ENCODE measurements around the gene MOB3A. TPM values are rescaled to one million over a fixed set of nuclear protein-coding genes. Genes with fewer than 3 reads are reported as not detected.
A peak's percentile ranks its signal among the peaks of the same experiment; 100 is the strongest.

The MOB3A gene
- total RNA-seq, 4 donors from 2014 or later: 18.7 to 74.2 (median 46.1) TPM

DNA sequence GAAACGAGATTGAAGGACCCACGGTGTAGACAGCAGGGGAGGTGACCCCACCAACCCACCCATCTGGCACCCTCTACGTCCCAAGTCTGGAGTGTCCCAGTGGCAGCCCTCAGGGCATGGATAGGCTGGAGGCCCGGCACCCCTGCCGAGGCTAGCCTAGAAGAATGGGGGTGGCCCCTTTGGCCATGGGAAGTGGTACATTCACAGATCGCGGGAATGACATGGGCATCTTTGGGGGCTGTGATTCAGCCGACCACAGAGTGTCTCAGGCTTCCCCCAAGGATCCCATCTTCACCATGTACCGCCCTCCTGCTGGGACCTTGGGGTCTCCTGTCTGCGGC lies 33.8 kb downstream of the MOB3A start:
- H3K36me3 ChIP-seq: no peaks in the 10 kb centered on the region
- 60% methylated on average over 10 of the region's 10 CpGs; no CpG with 5 or more reads in 1 of the 2 donors for WGBS, 2 donors (ENCODE audit: low coverage in 1 of 2)

DNA sequence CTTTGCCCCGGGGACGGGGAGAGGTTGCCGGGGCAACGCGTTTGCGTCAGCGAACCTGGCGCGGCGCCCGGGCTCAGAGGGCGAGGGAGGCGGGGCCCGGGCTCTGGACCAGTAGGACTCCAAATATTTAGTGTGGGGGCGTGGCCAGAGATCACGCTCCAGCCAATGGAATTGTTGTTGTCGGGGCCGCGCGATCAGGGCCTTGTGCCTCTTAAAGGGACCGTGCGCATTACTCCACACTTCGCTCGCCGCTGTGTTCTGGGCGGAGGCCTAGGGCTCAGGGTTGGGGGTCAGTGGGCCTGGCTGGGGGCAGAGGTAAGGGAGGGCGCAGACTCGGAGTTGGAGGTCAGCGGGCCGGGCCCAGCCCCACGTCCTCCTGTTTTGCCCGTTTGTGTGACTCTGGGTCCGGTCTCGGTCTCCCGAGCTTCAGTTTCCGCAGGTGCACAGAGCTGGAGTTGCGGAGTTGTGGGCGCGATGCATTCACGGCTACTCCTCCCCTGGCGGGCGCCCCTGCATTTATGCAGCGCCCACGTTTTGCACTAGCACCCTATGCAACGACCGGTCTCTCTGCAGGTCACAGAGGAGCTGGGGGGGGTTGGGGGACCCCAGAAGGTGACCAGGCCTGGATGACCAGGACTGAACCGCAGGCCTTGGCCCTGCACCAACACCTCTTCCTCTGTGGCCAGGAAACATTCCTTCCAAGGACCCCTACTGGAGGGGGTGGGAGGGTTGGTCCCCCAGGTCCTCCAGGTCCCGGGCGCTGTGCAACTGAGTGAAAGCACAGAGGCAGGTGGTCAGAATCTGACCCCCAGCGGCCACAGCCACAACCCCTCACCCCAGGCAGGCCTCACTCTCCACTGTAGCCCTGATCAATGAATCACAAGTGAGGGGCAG lies 34.4 kb downstream of the MOB3A start:
- no peaks in the 10 kb centered on the region for H3K36me3 ChIP-seq
- in situ Hi-C loops (cut with MboI; ENCODE audit: low pct_ligation_motif_present in 1 of 4, low pct_unique_long_range_greater_than_20kb in 1 of 4, low sequenced_read_pairs in 3 of 4) (no loop called here), intact Hi-C loops (cut with DNase I; ENCODE audit: low total_unique reads) (no loop called here)
- no peaks in the 10 kb centered on the region for H3K9me3 ChIP-seq
- H3K27ac ChIP-seq: peak overlapping the region; percentile 96 to 100 (median 98)
- DNase-seq: peak; percentile 100
- peak overlapping the region; percentile 55 to 78 (median 68) for H3K4me3 ChIP-seq
- TF ChIP-seq EP300 (IDR thresholded peaks at IDR 0.05; ENCODE audit: low read depth): no peak
- peak; percentile 82 for TF ChIP-seq POLR2A (IDR thresholded peaks at IDR 0.05)
- TF ChIP-seq POLR2AphosphoS5 (IDR thresholded peaks at IDR 0.05): peak; percentile 82 to 92 (median 87)
- TF ChIP-seq, protein P1, sequence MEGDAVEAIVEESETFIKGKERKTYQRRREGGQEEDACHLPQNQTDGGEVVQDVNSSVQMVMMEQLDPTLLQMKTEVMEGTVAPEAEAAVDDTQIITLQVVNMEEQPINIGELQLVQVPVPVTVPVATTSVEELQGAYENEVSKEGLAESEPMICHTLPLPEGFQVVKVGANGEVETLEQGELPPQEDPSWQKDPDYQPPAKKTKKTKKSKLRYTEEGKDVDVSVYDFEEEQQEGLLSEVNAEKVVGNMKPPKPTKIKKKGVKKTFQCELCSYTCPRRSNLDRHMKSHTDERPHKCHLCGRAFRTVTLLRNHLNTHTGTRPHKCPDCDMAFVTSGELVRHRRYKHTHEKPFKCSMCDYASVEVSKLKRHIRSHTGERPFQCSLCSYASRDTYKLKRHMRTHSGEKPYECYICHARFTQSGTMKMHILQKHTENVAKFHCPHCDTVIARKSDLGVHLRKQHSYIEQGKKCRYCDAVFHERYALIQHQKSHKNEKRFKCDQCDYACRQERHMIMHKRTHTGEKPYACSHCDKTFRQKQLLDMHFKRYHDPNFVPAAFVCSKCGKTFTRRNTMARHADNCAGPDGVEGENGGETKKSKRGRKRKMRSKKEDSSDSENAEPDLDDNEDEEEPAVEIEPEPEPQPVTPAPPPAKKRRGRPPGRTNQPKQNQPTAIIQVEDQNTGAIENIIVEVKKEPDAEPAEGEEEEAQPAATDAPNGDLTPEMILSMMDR (IDR thresholded peaks at IDR 0.05): peak in 1 of 5 experiments; percentile 12
- H3K27me3 ChIP-seq: no peaks in the 10 kb centered on the region
- WGBS, 2 donors (ENCODE audit: low coverage in 1 of 2): 1% methylated on average over 33 of the region's 50 CpGs; no CpG with 5 or more reads in 1 of the 2 donors
- H3K4me1 ChIP-seq: peaks cover 27 to 79% (median 47%) of the 10 kb centered on the region in 4 donors

More for the DNA sequence above, 33.8 kb downstream of the MOB3A start:
- in situ Hi-C loops (cut with MboI; ENCODE audit: low pct_ligation_motif_present in 1 of 4, low pct_unique_long_range_greater_than_20kb in 1 of 4, low sequenced_read_pairs in 3 of 4): no loop called here
- TF ChIP-seq POLR2AphosphoS5 (IDR thresholded peaks at IDR 0.05): no peak
- TF ChIP-seq, protein P1 (IDR thresholded peaks at IDR 0.05): no peak
- no peak for TF ChIP-seq POLR2A (IDR thresholded peaks at IDR 0.05)
- no peak for TF ChIP-seq EP300 (IDR thresholded peaks at IDR 0.05; ENCODE audit: low read depth)
- DNase-seq: no peak
- intact Hi-C loops (cut with DNase I; ENCODE audit: low total_unique reads): no loop called here
- Histone ChIP-seq H3K27me3 (no peaks in the 10 kb centered on the region), H3K27ac (peak overlapping the region; percentile 96 to 100 (median 98)), H3K4me1 (peaks cover 24 to 78% (median 44%) of the 10 kb centered on the region in 4 donors), H3K9me3 (no peaks in the 10 kb centered on the region), H3K4me3 (peak overlapping the region in 2 of 4 donors; percentile 77 to 78)

DNA sequence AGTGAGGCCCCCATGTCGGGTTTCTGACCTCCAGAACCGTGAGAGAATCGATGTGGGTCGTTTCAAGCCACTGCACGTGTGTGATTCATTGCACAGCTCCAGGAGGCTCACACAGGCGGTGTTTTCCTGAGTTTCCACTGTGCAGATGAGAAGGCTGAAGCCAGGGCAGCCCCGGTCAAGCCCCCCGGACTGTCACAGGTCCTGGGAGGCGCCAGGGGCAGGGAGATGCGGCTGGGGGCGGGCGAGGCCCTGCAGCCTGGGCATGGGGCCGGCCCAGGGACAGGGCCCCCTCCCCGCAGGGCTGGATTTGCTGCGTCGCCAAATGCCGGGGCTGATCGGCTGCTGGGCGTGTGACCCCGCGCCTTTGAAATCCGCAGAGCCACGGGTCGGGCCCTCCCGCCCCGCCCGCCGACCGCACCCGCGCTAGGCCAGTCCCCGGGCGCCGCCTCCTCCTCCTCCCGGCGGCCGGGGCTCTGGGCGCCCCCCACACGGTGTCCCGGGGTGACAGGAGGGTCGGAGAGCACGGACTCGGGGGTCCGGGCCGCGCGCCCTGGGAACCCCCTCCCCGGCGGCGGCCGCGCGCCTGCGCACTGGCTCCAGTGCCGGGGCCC lies 35.1 kb downstream of the MOB3A start:
- peak overlapping the region; percentile 96 to 100 (median 98) for H3K27ac ChIP-seq
- 0% methylated on average over 33 of the region's 55 CpGs; no CpG with 5 or more reads in 1 of the 2 donors for WGBS, 2 donors (ENCODE audit: low coverage in 1 of 2)
- H3K4me1 ChIP-seq: peaks cover 31 to 82% (median 50%) of the 10 kb centered on the region in 4 donors

More for the DNA sequence above, 35.1 kb downstream of the MOB3A start:
- TF ChIP-seq POLR2AphosphoS5 (IDR thresholded peaks at IDR 0.05): peak in 2 of 3 donors; percentile 80 to 87
- TF ChIP-seq, protein P1 (IDR thresholded peaks at IDR 0.05): no peak
- TF ChIP-seq POLR2A (IDR thresholded peaks at IDR 0.05): peak; percentile 70
- TF ChIP-seq EP300 (IDR thresholded peaks at IDR 0.05; ENCODE audit: low read depth): peak; percentile 21
- no peaks in the 10 kb centered on the region for H3K27me3 ChIP-seq
- DNase-seq: peak; percentile 79
- H3K4me3 ChIP-seq: peak overlapping the region; percentile 49 to 78 (median 66)
- H3K36me3 ChIP-seq: no peaks in the 10 kb centered on the region
- in situ Hi-C loops (cut with MboI; ENCODE audit: low pct_ligation_motif_present in 1 of 4, low pct_unique_long_range_greater_than_20kb in 1 of 4, low sequenced_read_pairs in 3 of 4): no loop called here
- H3K9me3 ChIP-seq: no peaks in the 10 kb centered on the region
- intact Hi-C loops (cut with DNase I; ENCODE audit: low total_unique reads): no loop called here

All from transverse colon (tissue), 4 donors.